ENCODE data around the gene TMEM229B. TPM values are rescaled to one million over a fixed set of nuclear protein-coding genes. Genes with fewer than 3 reads are reported as not detected.

The TMEM229B gene
- total and polyA plus RNA-seq, 4 donors, result 13.9 to 56.0 (median 40.7) TPM

- no peak overlapping the region for H3K4me3 ChIP-seq (ENCODE audit: low read depth, low read length)
- peaks cover 29% of the 10 kb centered on the region for H3K4me1 ChIP-seq (ENCODE audit: control insufficient read depth, insufficient read depth, low read length)
- H3K27ac ChIP-seq (ENCODE audit: low read depth, low read length), result no peak overlapping the region
- peaks cover 6% of the 10 kb centered on the region for H3K27me3 ChIP-seq (ENCODE audit: control insufficient read depth, insufficient read depth, low read length)
- no peaks in the 10 kb centered on the region for H3K9me3 ChIP-seq (ENCODE audit: control insufficient read depth, insufficient read depth, low read length)
- WGBS (ENCODE audit: insufficient coverage), result 26% methylated on average over 8 of the region's 12 CpGs
- DNase-seq (ENCODE audit: low read depth in 4 of 6, low spot score in 6 of 6), result peak in 2 of 6 donors; percentile 28 to 60
- H3K36me3 ChIP-seq (ENCODE audit: control insufficient read depth, insufficient read depth, low read length), result no peaks in the 10 kb centered on the region
These were observed 28.6 kb upstream of the TMEM229B start for GRCh38 chr14:67517083-67517482.

- Histone ChIP-seq H3K4me1 (ENCODE audit: control insufficient read depth, insufficient read depth, low read length) (peaks cover 27% of the 10 kb centered on the region), H3K27ac (ENCODE audit: low read depth, low read length) (no peak overlapping the region)
These were observed 28.2 kb upstream of the TMEM229B start for GRCh38 chr14:67516676-67517075.

GRCh38 chr14:67515386-67516079 lies 27.0 kb upstream of the TMEM229B start:
- H3K27ac ChIP-seq (ENCODE audit: low read depth, low read length), result no peak overlapping the region
- peaks cover 6% of the 10 kb centered on the region for H3K27me3 ChIP-seq (ENCODE audit: control insufficient read depth, insufficient read depth, low read length)
- peaks cover 31% of the 10 kb centered on the region for H3K4me1 ChIP-seq (ENCODE audit: control insufficient read depth, insufficient read depth, low read length)
- peak in 1 of 6 donors; percentile 80 for DNase-seq (ENCODE audit: low read depth in 4 of 6, low spot score in 6 of 6)
- no peaks in the 10 kb centered on the region for H3K36me3 ChIP-seq (ENCODE audit: control insufficient read depth, insufficient read depth, low read length)
- H3K4me3 ChIP-seq (ENCODE audit: low read depth, low read length), result peak overlapping the region; percentile 22
- H3K9me3 ChIP-seq (ENCODE audit: control insufficient read depth, insufficient read depth, low read length), result no peaks in the 10 kb centered on the region
- 4% methylated on average over 44 of the region's 45 CpGs for WGBS (ENCODE audit: insufficient coverage)

More at GRCh38 chr14:67516676-67517075, 28.2 kb upstream of the TMEM229B start:
- Histone ChIP-seq H3K9me3 (ENCODE audit: control insufficient read depth, insufficient read depth, low read length) (no peaks in the 10 kb centered on the region), H3K27me3 (ENCODE audit: control insufficient read depth, insufficient read depth, low read length) (peaks cover 6% of the 10 kb centered on the region), H3K36me3 (ENCODE audit: control insufficient read depth, insufficient read depth, low read length) (no peaks in the 10 kb centered on the region), H3K4me3 (ENCODE audit: low read depth, low read length) (no peak overlapping the region)
- no CpG with 5 or more reads among the region's 2 CpGs for WGBS (ENCODE audit: insufficient coverage)
- DNase-seq (ENCODE audit: low read depth in 4 of 6, low spot score in 6 of 6), result no peak

GRCh38 chr14:67514650-67515385 lies 26.3 kb upstream of the TMEM229B start:
- peak overlapping the region; percentile 66 for H3K4me3 ChIP-seq (ENCODE audit: low read depth, low read length)
- under 1% methylated on average over 73 of the region's 75 CpGs for WGBS (ENCODE audit: insufficient coverage)
- no peaks in the 10 kb centered on the region for H3K36me3 ChIP-seq (ENCODE audit: control insufficient read depth, insufficient read depth, low read length)
- DNase-seq (ENCODE audit: low read depth in 4 of 6, low spot score in 6 of 6), result peak in 2 of 6 donors; percentile 74 to 76
- H3K9me3 ChIP-seq (ENCODE audit: control insufficient read depth, insufficient read depth, low read length), result no peaks in the 10 kb centered on the region
- peaks cover 6% of the 10 kb centered on the region for H3K27me3 ChIP-seq (ENCODE audit: control insufficient read depth, insufficient read depth, low read length)
- peaks cover 31% of the 10 kb centered on the region for H3K4me1 ChIP-seq (ENCODE audit: control insufficient read depth, insufficient read depth, low read length)
- H3K27ac ChIP-seq (ENCODE audit: low read depth, low read length), result peak overlapping the region; percentile 38

- Histone ChIP-seq H3K4me3 (ENCODE audit: low read depth, low read length) (peak overlapping the region; percentile 66), H3K9me3 (ENCODE audit: control insufficient read depth, insufficient read depth, low read length) (no peaks in the 10 kb centered on the region), H3K27me3 (ENCODE audit: control insufficient read depth, insufficient read depth, low read length) (peaks cover 6% of the 10 kb centered on the region), H3K36me3 (ENCODE audit: control insufficient read depth, insufficient read depth, low read length) (no peaks in the 10 kb centered on the region), H3K4me1 (ENCODE audit: control insufficient read depth, insufficient read depth, low read length) (peaks cover 31% of the 10 kb centered on the region), H3K27ac (ENCODE audit: low read depth, low read length) (peak overlapping the region; percentile 38)
- DNase-seq (ENCODE audit: low read depth in 4 of 6, low spot score in 6 of 6), result peak in 2 of 6 donors; percentile 37 to 69
- 38% methylated on average over 2 of the region's 9 CpGs for WGBS (ENCODE audit: insufficient coverage)
These were observed 25.7 kb upstream of the TMEM229B start for GRCh38 chr14:67514203-67514607.

GRCh38 chr14:67513631-67514108 lies 25.1 kb upstream of the TMEM229B start:
- H3K27me3 ChIP-seq (ENCODE audit: control insufficient read depth, insufficient read depth, low read length), result peaks cover 6% of the 10 kb centered on the region
- H3K27ac ChIP-seq (ENCODE audit: low read depth, low read length), result peak overlapping the region; percentile 38
- WGBS (ENCODE audit: insufficient coverage), result no CpG with 5 or more reads among the region's 1 CpG
- H3K4me1 ChIP-seq (ENCODE audit: control insufficient read depth, insufficient read depth, low read length), result peaks cover 31% of the 10 kb centered on the region
- H3K36me3 ChIP-seq (ENCODE audit: control insufficient read depth, insufficient read depth, low read length), result no peaks in the 10 kb centered on the region
- peak overlapping the region; percentile 66 for H3K4me3 ChIP-seq (ENCODE audit: low read depth, low read length)
- DNase-seq (ENCODE audit: low read depth in 4 of 6, low spot score in 6 of 6), result peak in 1 of 6 donors; percentile 30
- H3K9me3 ChIP-seq (ENCODE audit: control insufficient read depth, insufficient read depth, low read length), result no peaks in the 10 kb centered on the region

GRCh38 chr14:67512463-67513310 lies 24.2 kb upstream of the TMEM229B start:
- Histone ChIP-seq H3K27me3 (ENCODE audit: control insufficient read depth, insufficient read depth, low read length) (peaks cover 6% of the 10 kb centered on the region), H3K4me1 (ENCODE audit: control insufficient read depth, insufficient read depth, low read length) (peaks cover 31% of the 10 kb centered on the region), H3K36me3 (ENCODE audit: control insufficient read depth, insufficient read depth, low read length) (no peaks in the 10 kb centered on the region), H3K27ac (ENCODE audit: low read depth, low read length) (no peak overlapping the region), H3K9me3 (ENCODE audit: control insufficient read depth, insufficient read depth, low read length) (no peaks in the 10 kb centered on the region), H3K4me3 (ENCODE audit: low read depth, low read length) (no peak overlapping the region)
- DNase-seq (ENCODE audit: low read depth in 4 of 6, low spot score in 6 of 6), result no peak
- 85% methylated on average over 5 of the region's 8 CpGs for WGBS (ENCODE audit: insufficient coverage)

- Histone ChIP-seq H3K4me3 (ENCODE audit: low read depth, low read length) (no peak overlapping the region), H3K36me3 (ENCODE audit: control insufficient read depth, insufficient read depth, low read length) (no peaks in the 10 kb centered on the region), H3K27ac (ENCODE audit: low read depth, low read length) (peak overlapping the region; percentile 15), H3K9me3 (ENCODE audit: control insufficient read depth, insufficient read depth, low read length) (no peaks in the 10 kb centered on the region), H3K4me1 (ENCODE audit: control insufficient read depth, insufficient read depth, low read length) (peaks cover 24% of the 10 kb centered on the region), H3K27me3 (ENCODE audit: control insufficient read depth, insufficient read depth, low read length) (no peaks in the 10 kb centered on the region)
- WGBS (ENCODE audit: insufficient coverage), result 45% methylated on average over 2 of the region's 3 CpGs
- peak in 2 of 6 donors; percentile 13 to 52 for DNase-seq (ENCODE audit: low read depth in 4 of 6, low spot score in 6 of 6)
These were observed 22.3 kb upstream of the TMEM229B start for GRCh38 chr14:67510836-67511235.

- Histone ChIP-seq H3K4me3 (ENCODE audit: low read depth, low read length) (no peak overlapping the region), H3K27ac (ENCODE audit: low read depth, low read length) (peak overlapping the region; percentile 15), H3K4me1 (ENCODE audit: control insufficient read depth, insufficient read depth, low read length) (peaks cover 20% of the 10 kb centered on the region), H3K27me3 (ENCODE audit: control insufficient read depth, insufficient read depth, low read length) (no peaks in the 10 kb centered on the region), H3K36me3 (ENCODE audit: control insufficient read depth, insufficient read depth, low read length) (no peaks in the 10 kb centered on the region), H3K9me3 (ENCODE audit: control insufficient read depth, insufficient read depth, low read length) (no peaks in the 10 kb centered on the region)
- no CpG with 5 or more reads among the region's 2 CpGs for WGBS (ENCODE audit: insufficient coverage)
- DNase-seq (ENCODE audit: low read depth in 4 of 6, low spot score in 6 of 6), result no peak
These were observed 21.6 kb upstream of the TMEM229B start for GRCh38 chr14:67510121-67510520.

Data from spinal cord (tissue), 10 donors.